CD4-positive, CD25-positive, alpha-beta regulatory T cell (primary cell): Measurements from ENCODE around the gene ASTN2. TPM values are rescaled to one million over a fixed set of nuclear protein-coding genes. Genes with fewer than 3 reads are reported as not detected.

Source experiments
- ATAC-seq, 2 donors: fragments of 150-1000 bp; cut with Tn5 transposase; one replicate each; pipeline ENCODE4 v1.10.0; 2021; ENCODE audit warnings: low read depth in 2 of 2, moderate number of reproducible peaks in 2 of 2, moderate library complexity in 1 of 2
- DNase-seq, 3 donors: peaks; one replicate each; pipeline versions ENCODE4 v3.0.0 to v3.0.0-alpha.2; 2012 to 2022; ENCODE audit warnings: mixed read lengths in 1 of 3
- H3K27ac ChIP-seq: one replicate; pipeline ENCODE4 v1.7.0; 2013; ENCODE audit warnings: mild to moderate bottlenecking, low read length; ENCODE audit not compliant: insufficient read depth, poor library complexity, severe bottlenecking
- H3K27me3 ChIP-seq: one replicate; pipeline ENCODE4 v1.7.0; 2013; ENCODE audit warnings: low read length; ENCODE audit not compliant: control insufficient read depth, insufficient read depth
- H3K36me3 ChIP-seq: one replicate; pipeline ENCODE4 v1.7.0; 2013; ENCODE audit warnings: mild to moderate bottlenecking, low read length, moderate library complexity; ENCODE audit not compliant: control insufficient read depth, insufficient read depth
- H3K4me1 ChIP-seq: 2 replicates; pipeline ENCODE4 v1.7.0; 2013; ENCODE audit warnings: mild to moderate bottlenecking, low read length; ENCODE audit not compliant: insufficient read depth, control insufficient read depth, poor library complexity, severe bottlenecking
- H3K4me3 ChIP-seq: one replicate; pipeline ENCODE4 v1.7.0; 2013; ENCODE audit warnings: low read depth, mild to moderate bottlenecking, low read length, moderate library complexity
- H3K9me3 ChIP-seq, 2 experiments: 1 replicate in 1 of 2; 2 replicates in 1 of 2; pipeline ENCODE4 v1.7.0; 2013; ENCODE audit warnings: low read length in 2 of 2, mild to moderate bottlenecking in 1 of 2, moderate library complexity in 1 of 2; ENCODE audit not compliant: control insufficient read depth in 2 of 2
- H3K27ac Mint-ChIP-seq, 3 donors: one replicate each; pipeline ENCODE4 v1.8.0; 2020 to 2022; ENCODE audit warnings: mild to moderate bottlenecking in 3 of 3, mixed read lengths in 3 of 3, moderate library complexity in 2 of 3
- H3K27me3 Mint-ChIP-seq: one replicate; pipeline ENCODE4 v1.8.0; 2022; ENCODE audit warnings: mild to moderate bottlenecking, mixed read lengths
- H3K36me3 Mint-ChIP-seq: one replicate; pipeline ENCODE4 v1.8.0; 2020; ENCODE audit warnings: mixed read lengths
- H3K4me1 Mint-ChIP-seq, 4 donors: one replicate each; pipeline ENCODE4 v1.8.0; 2020 to 2022; ENCODE audit warnings: mixed read lengths in 4 of 4, mild to moderate bottlenecking in 1 of 4
- H3K4me3 Mint-ChIP-seq, 4 donors: one replicate each; pipeline ENCODE4 v1.8.0; 2020 to 2022; ENCODE audit warnings: mild to moderate bottlenecking in 4 of 4, mixed read lengths in 4 of 4, moderate library complexity in 3 of 4
- H3K9me3 Mint-ChIP-seq, 7 donors: one replicate each; pipeline ENCODE4 v1.8.0; 2020 to 2022; ENCODE audit warnings: mixed read lengths in 7 of 7, mild to moderate bottlenecking in 3 of 7, moderate library complexity in 2 of 7
- polyA plus RNA-seq, 4 donors: library from polyadenylated mRNA; unstranded; fragments of 300-500 nt; fragmentation: Illumina TruSeq; gene quantifications; one replicate each; pipeline ENCODE4 v1.2.3, GENCODE V29; 2021
- total RNA-seq: library from RNA; stranded (reverse); gene quantifications from one replicate; pipeline ENCODE4 v1.2.3, GENCODE V29; 2022

ASTN2 gene
- total and polyA plus RNA-seq, 5 donors from 2014 or later, result 5.0 to 9.9 (median 7.4) TPM

DNA sequence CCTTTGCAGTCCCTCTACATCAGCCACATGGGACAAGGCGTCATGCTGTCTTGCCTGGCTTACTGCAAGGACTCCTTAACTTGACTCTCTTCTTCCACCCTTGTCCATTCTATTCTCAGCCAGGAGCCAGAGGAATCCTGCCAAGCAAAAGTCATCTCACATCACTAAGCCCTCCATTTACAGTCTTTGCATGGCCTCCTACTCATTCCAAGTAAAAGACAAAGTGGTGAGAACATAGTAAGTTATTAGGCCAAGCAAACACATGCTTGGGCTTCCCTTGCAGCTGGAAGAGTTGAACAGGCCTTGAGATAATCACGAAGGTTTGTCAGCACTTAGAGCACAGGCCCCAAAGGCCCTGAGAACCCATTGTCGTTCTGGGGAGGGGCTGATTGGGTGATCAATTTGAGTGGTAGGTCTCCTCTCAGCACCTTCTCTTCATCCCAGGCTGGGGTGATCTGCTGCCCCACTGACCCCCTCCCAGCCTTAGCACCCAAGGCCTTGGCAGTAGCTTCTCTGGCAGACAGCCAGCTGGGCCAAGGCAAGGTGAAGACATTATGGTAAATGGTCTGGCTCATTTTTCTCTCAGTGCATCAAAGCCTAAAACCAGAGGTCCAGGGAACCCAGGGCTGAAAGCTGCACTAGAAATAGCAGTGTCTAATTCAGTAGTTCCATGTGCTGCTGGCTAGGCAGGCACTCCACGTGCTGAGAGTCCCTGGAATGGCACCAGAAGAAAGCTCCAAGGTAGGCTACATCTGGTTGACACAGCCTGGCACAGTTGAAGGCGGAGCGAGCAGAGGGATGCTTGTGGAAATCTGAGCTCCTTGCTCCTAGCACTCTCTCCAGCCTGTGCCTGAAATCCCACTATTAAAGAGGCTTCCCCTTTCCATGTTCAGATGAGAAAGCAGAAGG, 121.4 kb downstream of the ASTN2 start:
- ATAC-seq, result no peak
- H3K27me3 ChIP-seq, result no peaks in the 10 kb centered on the region
- Mint-ChIP-seq H3K4me1 (no peaks in the 10 kb centered on the region), H3K27me3 (no peaks in the 10 kb centered on the region), H3K36me3 (no peaks in the 10 kb centered on the region), H3K27ac (no peak overlapping the region), H3K9me3 (peaks cover 0 to 8% (median 2%) of the 10 kb centered on the region in 7 donors), H3K4me3 (no peak overlapping the region)
- DNase-seq, result no peak
- H3K36me3 ChIP-seq, result no peaks in the 10 kb centered on the region
- H3K27ac ChIP-seq, result no peak overlapping the region
- no peaks in the 10 kb centered on the region for H3K4me1 ChIP-seq
- H3K9me3 ChIP-seq, result no peaks in the 10 kb centered on the region
- H3K4me3 ChIP-seq, result no peak overlapping the region

GRCh38 chr9:117290856-117291622, 123.8 kb downstream of the ASTN2 start:
- H3K4me3 ChIP-seq, result no peak overlapping the region
- no peak overlapping the region for H3K27ac Mint-ChIP-seq
- H3K4me3 Mint-ChIP-seq, result no peak overlapping the region
- no peak for ATAC-seq
- no peaks in the 10 kb centered on the region for H3K36me3 ChIP-seq
- H3K4me1 Mint-ChIP-seq, result no peaks in the 10 kb centered on the region
- H3K27ac ChIP-seq, result no peak overlapping the region
- H3K9me3 ChIP-seq, result no peaks in the 10 kb centered on the region
- H3K27me3 Mint-ChIP-seq, result no peaks in the 10 kb centered on the region
- H3K36me3 Mint-ChIP-seq, result no peaks in the 10 kb centered on the region
- H3K4me1 ChIP-seq, result no peaks in the 10 kb centered on the region
- no peak for DNase-seq
- H3K9me3 Mint-ChIP-seq, result peaks cover 0 to 5% (median 2%) of the 10 kb centered on the region in 7 donors
- no peaks in the 10 kb centered on the region for H3K27me3 ChIP-seq

DNA sequence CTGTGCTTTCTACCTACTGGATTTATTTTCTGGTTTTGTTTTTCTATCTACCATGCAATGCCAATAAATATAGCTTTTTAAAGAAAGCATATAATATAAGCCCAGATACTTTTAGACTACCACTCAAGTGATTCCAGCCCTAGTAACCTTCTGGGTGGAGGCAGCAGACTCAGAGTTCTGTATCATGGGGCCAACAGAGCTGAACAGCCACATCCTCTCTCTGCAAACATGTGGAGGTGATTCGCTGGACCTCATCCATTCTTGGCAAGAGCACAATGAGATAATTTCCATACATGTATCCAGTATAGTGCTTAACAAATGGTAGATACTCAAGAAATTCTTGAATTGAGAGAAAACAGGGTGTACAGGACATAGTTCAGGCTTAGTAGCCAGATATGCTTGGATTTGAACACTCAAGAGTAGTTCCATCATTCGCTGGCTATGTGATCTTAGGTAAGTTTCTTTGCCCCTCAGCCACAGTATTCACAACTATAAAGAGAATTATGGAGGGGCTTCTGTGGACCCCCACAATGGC, 124.5 kb downstream of the ASTN2 start:
- H3K4me3 Mint-ChIP-seq, result no peak overlapping the region
- H3K36me3 ChIP-seq, result no peaks in the 10 kb centered on the region
- H3K27ac Mint-ChIP-seq, result no peak overlapping the region
- no peaks in the 10 kb centered on the region for H3K27me3 Mint-ChIP-seq
- H3K27me3 ChIP-seq, result no peaks in the 10 kb centered on the region
- no peak for DNase-seq
- H3K27ac ChIP-seq, result no peak overlapping the region
- no peak overlapping the region for H3K4me3 ChIP-seq
- no peaks in the 10 kb centered on the region for H3K4me1 Mint-ChIP-seq
- no peaks in the 10 kb centered on the region for H3K36me3 Mint-ChIP-seq
- H3K4me1 ChIP-seq, result no peaks in the 10 kb centered on the region
- H3K9me3 Mint-ChIP-seq, result peaks cover 0 to 5% (median 2%) of the 10 kb centered on the region in 7 donors
- no peak for ATAC-seq
- no peaks in the 10 kb centered on the region for H3K9me3 ChIP-seq

- no peak overlapping the region for H3K4me3 Mint-ChIP-seq
- ATAC-seq, result no peak
- no peak overlapping the region for H3K27ac Mint-ChIP-seq
- H3K36me3 ChIP-seq, result no peaks in the 10 kb centered on the region
- no peaks in the 10 kb centered on the region for H3K4me1 Mint-ChIP-seq
- no peaks in the 10 kb centered on the region for H3K4me1 ChIP-seq
- H3K27ac ChIP-seq, result no peak overlapping the region
- H3K27me3 ChIP-seq, result no peaks in the 10 kb centered on the region
- DNase-seq, result no peak
- H3K27me3 Mint-ChIP-seq, result no peaks in the 10 kb centered on the region
- peaks cover 0 to 1% of the 10 kb centered on the region in 2 experiments for H3K9me3 ChIP-seq
- H3K9me3 Mint-ChIP-seq, result peaks cover 0 to 2% (median 0%) of the 10 kb centered on the region in 7 donors
- no peaks in the 10 kb centered on the region for H3K36me3 Mint-ChIP-seq
- H3K4me3 ChIP-seq, result no peak overlapping the region
These were observed 128.6 kb downstream of the ASTN2 start for GRCh38 chr9:117286245-117286644.

GRCh38 chr9:117284414-117284813, 130.4 kb downstream of the ASTN2 start:
- no peak for ATAC-seq
- H3K4me1 Mint-ChIP-seq, result no peaks in the 10 kb centered on the region
- no peaks in the 10 kb centered on the region for H3K36me3 Mint-ChIP-seq

DNA sequence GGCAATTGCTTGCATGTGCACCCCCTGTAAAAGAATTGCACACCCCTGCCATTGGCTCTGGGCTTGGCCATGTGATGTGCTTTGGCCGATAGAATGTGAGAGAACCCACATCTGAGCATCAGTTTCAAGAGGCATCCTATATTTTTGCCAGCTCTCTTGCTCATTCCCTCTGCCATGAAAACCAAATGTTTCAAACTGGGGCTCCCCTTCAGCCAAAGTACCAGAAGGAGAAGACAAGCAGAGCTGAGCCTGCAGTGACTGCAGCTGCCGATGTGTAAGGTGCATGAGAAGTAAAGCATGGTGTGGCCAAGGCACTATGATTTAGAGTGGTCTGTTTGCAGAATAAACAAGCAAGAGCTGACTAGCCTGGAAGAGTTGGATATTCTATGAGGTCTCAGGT, 132.3 kb downstream of the ASTN2 start:
- no peaks in the 10 kb centered on the region for H3K27me3 ChIP-seq
- H3K27me3 Mint-ChIP-seq, result no peaks in the 10 kb centered on the region
- no peak overlapping the region for H3K27ac ChIP-seq
- H3K36me3 ChIP-seq, result no peaks in the 10 kb centered on the region
- no peak for DNase-seq
- H3K36me3 Mint-ChIP-seq, result no peaks in the 10 kb centered on the region
- H3K9me3 ChIP-seq, result peaks cover 0 to 1% of the 10 kb centered on the region in 2 experiments
- H3K4me1 Mint-ChIP-seq, result no peaks in the 10 kb centered on the region
- no peak overlapping the region for H3K4me3 Mint-ChIP-seq
- peaks cover 0 to 7% (median 3%) of the 10 kb centered on the region in 7 donors for H3K9me3 Mint-ChIP-seq
- no peaks in the 10 kb centered on the region for H3K4me1 ChIP-seq
- no peak overlapping the region for H3K4me3 ChIP-seq
- no peak for ATAC-seq
- peak overlapping the region in 1 of 3 donors; percentile 33 for H3K27ac Mint-ChIP-seq

More at GRCh38 chr9:117284414-117284813, 130.4 kb downstream of the ASTN2 start:
- no peaks in the 10 kb centered on the region for H3K27me3 ChIP-seq
- no peak overlapping the region for H3K4me3 ChIP-seq
- no peak overlapping the region for H3K27ac ChIP-seq
- Mint-ChIP-seq H3K4me3 (no peak overlapping the region), H3K27ac (no peak overlapping the region), H3K27me3 (no peaks in the 10 kb centered on the region), H3K9me3 (peaks cover 0 to 7% (median 3%) of the 10 kb centered on the region in 7 donors)
- H3K9me3 ChIP-seq, result peaks cover 0 to 1% of the 10 kb centered on the region in 2 experiments
- H3K4me1 ChIP-seq, result no peaks in the 10 kb centered on the region
- H3K36me3 ChIP-seq, result no peaks in the 10 kb centered on the region
- DNase-seq, result no peak

GRCh38 chr9:117278471-117279035, 136.3 kb downstream of the ASTN2 start:
- Histone ChIP-seq H3K27ac (no peak overlapping the region), H3K4me1 (no peaks in the 10 kb centered on the region), H3K9me3 (peaks cover 0 to 1% of the 10 kb centered on the region in 2 experiments), H3K27me3 (no peaks in the 10 kb centered on the region), H3K4me3 (no peak overlapping the region), H3K36me3 (no peaks in the 10 kb centered on the region)
- Mint-ChIP-seq H3K4me1 (no peaks in the 10 kb centered on the region), H3K27me3 (no peaks in the 10 kb centered on the region), H3K36me3 (no peaks in the 10 kb centered on the region), H3K9me3 (peaks cover 2 to 11% (median 3%) of the 10 kb centered on the region in 7 donors), H3K4me3 (no peak overlapping the region), H3K27ac (no peak overlapping the region)
- no peak for DNase-seq
- no peak for ATAC-seq
